HPDE6-E6E7 (cell line): ENCODE measurements around the gene PACS1.

Source experiments
- DNase-seq: peaks from one replicate; pipeline ENCODE4 v3.0.0; 2011; ENCODE audit warnings: missing footprints; ENCODE audit errors: extremely low spot score

The PACS1 gene

DNA sequence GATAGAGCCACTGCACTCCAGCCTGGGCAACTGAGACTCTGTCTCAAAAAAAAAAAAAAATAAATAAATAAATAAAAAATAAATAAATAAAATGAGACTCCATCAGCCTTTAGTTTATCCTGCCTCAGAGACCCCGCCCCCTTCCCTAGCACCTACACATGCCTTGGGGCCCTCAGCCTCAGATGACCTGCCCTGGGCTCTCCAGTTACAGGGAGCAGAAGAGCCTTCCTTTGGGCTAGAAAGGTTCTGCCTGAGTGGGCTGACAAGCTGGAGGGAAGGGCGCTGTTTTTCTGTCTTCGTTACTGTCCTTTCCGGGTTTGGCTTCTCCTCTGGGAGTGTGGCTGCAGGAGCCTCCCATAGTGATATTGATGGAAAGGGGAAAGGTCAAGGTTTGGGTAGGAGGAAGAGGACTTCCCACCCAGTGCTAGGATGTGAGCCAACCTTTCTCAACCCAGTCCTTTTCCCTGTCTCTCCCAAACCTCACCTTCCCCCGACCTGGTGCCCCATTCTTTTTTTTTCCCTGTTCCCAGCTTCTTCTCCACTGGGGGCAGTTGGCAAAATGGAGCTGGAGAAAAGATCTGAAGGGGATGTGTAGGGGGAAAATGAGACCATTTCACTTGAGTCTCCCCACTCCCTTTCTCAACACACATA is 19.4 kb upstream of the PACS1 start:
- no peak for DNase-seq

DNA sequence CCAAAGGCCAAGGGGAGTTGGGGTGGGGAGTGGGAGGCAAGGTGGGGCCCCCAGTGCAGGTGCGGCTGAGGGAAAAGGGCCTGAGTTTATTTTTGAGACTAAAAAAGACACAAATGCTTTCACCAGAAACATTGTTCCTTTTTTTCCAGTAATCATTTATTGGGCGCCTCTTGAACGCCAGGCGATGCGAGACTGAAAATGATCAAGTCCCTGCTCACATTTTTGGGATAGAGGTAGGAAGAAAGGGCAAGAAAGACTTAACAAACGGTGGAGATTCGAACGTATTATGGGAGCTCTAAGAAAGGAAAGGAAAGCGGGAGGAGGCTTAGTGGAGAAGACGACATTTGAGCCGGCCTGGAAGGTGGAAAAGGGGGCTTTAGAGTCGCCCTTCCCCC is 18.7 kb upstream of the PACS1 start:
- DNase-seq = no peak

DNA sequence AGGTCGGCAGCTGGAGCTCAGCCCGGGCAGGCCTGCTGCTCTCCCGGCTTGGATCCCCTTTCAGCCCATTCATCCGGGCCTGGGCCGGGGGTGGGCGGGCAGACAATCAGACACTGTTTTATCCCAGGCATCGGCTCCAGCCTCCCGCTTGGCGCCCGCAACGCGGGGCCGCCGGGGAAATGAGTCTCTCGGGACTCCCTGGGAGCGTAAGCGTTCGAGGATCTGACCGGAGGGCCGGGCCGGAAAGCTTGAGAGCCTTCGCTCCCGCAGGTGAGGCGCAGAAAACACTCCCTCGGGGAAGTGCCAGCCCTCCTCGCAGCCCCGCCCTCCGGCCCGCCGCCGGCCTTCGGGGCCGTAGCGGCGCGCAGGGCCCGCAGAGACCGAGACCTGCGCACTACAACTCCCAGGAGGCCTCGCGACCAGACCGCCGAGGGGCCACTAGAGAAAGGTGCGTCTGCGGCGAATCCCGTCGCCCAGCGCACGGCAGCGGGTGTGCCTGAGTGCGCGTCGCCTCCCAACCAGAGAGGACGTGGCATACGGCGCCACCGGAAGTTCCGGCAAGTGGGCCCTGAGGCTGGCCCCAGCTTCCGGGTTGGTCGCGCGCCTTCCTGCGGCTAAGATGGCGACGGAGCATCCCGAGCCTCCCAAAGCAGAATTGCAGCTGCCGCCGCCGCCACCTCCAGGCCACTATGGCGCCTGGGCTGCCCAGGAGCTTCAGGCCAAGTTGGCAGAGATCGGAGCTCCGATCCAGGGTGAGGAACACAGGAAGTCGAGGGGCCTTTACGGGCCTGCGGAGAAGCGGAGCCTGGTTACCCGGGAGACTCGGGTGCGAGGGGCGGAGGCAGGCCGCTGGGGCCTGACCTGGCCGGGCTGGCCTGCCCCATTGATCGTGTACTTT is 18.1 kb upstream of the PACS1 start, which contains the start of gene SF3B2:
SF3B2 (plus strand) TSS at position 599 of the 898 bp plus-strand sequence; CDS start at position 620, 21 bp downstream.
- DNase-seq = peak; percentile 99

DNA sequence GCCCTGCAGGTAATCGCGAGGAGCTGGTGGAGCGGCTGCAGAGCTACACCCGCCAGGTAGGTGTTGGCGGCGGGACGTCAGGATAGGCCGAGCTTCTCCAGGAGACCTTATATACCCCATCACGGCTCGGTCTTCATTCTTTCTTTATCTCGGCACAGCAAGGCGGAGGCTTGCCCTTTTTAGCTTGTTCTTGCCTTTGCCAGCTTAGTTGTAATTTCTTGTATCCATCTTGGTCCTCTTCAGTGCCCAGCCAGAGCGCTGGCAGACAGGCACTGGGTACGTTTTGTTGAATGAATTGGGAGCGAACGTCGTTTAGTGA is 17.4 kb upstream of the PACS1 start:
- no peak for DNase-seq

DNA sequence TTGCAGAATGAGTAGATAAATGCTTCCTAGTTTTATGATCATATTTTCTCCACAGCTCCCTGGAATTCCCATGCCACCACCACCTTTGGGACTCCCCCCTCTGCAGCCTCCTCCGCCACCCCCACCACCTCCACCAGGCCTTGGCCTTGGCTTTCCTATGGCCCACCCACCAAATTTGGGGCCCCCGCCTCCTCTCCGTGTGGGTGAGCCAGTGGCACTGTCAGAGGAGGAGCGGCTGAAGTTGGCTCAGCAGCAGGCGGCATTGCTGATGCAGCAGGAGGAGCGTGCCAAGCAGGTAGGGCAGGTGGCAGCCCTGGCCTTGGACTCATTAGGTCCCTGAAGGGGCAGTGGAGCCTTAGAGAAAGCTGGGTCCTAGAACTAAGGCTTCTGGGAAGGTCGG is 15.1 kb upstream of the PACS1 start:
- no peak for DNase-seq

- DNase-seq = no peak
Measured at GRCh38 chr11:66056501-66056900, 13.6 kb upstream of the PACS1 start.

GRCh38 chr11:66059966-66060680 is 9.9 kb upstream of the PACS1 start:
- DNase-seq = no peak

DNA sequence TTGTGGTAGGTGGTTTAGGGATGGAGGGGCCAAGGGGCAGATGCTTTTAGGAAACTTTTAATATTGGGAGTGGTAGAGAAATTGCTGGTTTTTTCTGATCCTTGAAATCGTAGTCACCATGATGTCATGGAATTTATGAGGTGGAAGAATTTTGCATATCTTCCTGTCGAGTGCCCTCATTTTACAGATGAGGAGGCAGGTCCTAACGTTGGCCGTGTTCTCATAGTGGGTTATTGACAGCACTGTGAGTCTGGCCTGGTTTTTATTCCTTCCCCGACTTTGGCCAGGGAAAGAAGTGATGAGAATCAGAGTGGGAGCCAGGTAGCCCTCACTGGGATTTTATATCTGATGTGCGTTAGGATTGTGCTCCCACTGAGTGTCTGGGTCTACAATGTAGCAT is 8.8 kb upstream of the PACS1 start:
- DNase-seq = no peak

DNA sequence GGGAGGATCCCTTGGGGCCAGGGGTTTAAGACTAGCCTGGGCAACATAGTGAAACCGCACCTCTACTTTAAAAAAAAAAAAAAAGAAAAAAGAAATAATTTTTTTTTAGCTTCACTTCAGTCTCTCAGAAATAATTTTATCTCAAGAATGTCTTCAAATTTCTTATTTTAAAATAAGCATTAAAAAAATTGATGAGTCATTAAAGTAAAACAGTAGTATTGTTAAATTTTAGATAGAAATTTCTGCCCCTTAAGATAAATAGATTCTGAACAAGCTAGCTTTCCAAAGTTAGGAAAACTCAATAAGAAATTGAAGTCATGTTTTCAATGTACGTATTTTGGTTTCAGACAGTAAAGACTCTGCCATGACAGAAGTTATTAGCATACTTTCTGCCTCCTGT is 7.7 kb upstream of the PACS1 start:
- no peak for DNase-seq

DNA sequence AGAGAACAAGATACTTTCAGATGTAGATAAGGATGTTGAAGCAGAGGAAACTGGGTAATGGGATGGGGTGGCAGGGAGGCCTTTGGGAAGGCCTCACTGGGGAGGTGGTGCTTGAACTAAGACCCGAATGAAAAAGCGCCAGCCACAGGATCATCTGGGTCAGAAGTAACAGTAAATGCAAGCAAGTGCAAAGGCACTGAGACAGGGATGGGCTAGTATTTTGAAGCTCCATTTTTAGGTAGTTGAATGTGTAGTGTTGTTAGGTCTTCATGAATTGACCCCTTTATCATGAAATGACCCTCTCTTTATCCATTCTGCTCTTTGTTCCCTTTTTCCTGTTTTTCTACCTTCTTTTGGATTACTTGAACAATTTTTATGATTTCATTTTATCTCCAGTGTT is 6.2 kb upstream of the PACS1 start:
- DNase-seq = no peak

DNA sequence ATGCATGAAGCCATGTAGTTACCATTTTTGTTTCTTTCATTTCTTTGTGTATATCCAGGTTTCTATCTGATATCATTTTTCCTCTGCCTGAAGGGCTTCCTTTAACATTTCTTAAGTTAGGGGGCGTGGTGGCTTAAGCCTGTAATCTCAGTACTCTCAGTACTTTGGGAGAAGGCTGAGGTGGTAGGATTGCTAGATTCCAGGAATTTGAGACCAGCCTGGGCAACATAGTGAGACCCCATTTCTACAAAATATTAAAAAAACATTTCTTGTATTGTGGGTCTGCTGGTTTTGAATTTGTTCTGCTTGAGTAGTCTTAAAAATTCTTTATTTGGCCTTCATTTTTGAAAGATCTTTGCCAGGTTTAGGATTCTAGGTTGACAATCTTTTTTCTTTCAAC is 5.5 kb upstream of the PACS1 start:
- DNase-seq = no peak

DNA sequence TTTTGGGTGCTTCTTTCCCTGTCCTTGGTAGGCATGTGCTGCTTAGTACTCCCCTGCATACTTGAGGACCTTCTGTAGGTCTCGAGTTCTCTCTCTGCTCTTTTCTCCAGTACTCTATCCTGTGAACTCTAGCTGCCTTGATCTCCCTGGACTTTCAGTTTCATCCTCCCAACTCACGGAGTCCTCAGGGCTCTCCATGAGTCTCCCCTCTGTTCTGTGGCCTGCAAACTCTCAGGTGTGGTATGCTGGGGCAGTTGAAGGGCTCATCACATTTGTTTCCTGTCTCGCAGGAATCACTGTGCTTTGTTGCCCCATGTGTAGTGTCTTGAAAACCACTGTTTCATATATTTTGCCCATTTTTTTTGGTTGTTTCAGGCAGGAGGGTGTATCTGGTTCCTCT is 3.3 kb upstream of the PACS1 start:
- no peak for DNase-seq

GRCh38 chr11:66067640-66068039 is 2.4 kb upstream of the PACS1 start:
- DNase-seq = no peak

- DNase-seq = peak; percentile 56
Measured at GRCh38 chr11:66068154-66068821, 1.8 kb upstream of the PACS1 start.

GRCh38 chr11:66068923-66069714 is 953 bp upstream of the PACS1 start:
- DNase-seq = no peak

DNA sequence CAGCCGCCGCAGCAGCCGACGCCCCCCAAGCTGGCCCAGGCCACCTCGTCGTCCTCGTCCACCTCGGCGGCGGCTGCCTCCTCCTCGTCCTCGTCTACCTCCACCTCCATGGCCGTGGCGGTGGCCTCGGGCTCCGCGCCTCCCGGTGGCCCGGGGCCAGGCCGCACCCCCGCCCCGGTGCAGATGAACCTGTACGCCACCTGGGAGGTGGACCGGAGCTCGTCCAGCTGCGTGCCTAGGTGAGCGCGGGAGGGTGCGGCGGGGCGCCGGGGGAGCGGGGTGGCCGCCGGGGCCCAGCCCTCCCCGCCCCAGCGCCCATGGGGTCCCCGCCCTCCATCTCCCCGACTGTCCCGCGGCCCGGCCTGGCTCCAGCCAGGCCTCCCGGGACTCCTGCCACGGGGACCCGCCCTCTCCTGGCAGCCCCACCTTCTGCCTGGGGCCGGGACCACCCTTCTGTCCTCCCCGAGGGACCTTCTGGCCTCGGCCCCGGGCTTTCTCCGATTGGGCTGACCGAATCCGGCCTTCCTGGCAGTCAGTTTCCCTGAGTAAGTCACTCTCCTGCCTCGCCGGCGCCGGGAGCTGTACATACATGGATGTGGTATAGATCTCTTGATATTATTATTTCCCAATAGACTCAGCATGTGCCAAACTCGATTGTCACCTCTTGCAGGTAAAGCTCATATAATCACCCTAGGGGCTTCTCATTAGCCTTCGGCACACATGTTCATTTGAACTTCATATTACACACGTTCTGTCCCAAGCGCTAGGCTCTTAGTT is 720 bp downstream of the PACS1 start:
- DNase-seq = no peak

DNA sequence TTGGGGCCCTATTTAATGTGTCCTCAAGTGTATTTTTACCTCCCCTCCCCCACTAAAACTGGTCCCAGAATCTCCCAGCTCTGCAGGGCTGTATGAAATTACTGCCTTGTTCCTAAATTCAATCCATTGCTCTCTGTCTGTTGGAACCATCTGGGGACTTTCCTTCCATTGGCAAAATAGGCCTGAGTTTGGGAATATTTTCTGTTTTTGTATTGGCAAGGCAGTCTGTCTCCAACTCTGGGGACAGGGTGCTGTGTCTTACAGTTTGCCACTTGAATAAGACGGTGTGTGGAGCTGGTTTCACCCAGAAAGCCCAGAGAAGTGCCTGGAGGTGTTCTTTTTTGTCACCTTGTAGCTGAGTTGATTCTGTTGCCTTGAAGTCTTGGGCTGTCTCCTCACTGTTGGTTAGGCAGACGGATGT is 1.3 kb downstream of the PACS1 start:
- DNase-seq = no peak

- DNase-seq = no peak
Measured at GRCh38 chr11:66072081-66072480, 2.0 kb downstream of the PACS1 start.

DNA sequence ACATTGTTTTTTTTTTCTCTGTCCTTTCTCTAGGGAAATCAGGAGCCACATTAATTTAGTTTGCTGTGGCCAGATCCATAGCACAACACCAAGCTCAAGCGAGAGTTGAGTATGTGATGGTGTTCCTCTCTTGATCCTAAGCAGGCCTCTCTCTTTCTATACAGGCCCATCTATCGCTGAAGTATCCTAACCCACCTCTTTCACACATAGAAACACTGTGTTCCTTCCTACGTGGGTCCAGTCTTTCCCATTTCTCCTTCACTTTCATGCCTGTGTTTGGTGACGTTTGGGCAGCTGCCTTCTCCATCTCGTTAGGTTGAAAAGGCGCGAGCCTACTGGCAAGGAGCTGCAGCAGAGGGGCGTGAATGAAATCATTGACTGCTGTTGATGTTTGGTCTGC is 2.4 kb downstream of the PACS1 start:
- no peak for DNase-seq

- no peak for DNase-seq
Measured at GRCh38 chr11:66073669-66074068, 3.6 kb downstream of the PACS1 start.

GRCh38 chr11:66075273-66075672 is 5.2 kb downstream of the PACS1 start:
- no peak for DNase-seq
